ENCODE results near the gene UQCC2.

GRCh38 chr6:33677689-33678088 lies 33.8 kb downstream of the UQCC2 start:
- TF ChIP-seq GABPA (IDR thresholded peaks at IDR 0.05; ENCODE audit: low read depth) = no peak
- no peak for TF ChIP-seq REST (IDR thresholded peaks at IDR 0.05; ENCODE audit: insufficient replicate concordance, low read depth)
- TF ChIP-seq CTCF (IDR thresholded peaks at IDR 0.05; ENCODE audit: insufficient read depth, low read length) = no peak

Data from HL-60 (cell line).